H7 (cell line): ENCODE measurements around the gene TEX36. TPM values are rescaled to one million over a fixed set of nuclear protein-coding genes. Genes with fewer than 3 reads are reported as not detected.
"Not testable (repeated sequence)": the region's sequence is repeated elsewhere in the genome, so short reads cannot be mapped to it uniquely, and the experiment has no call there.

Source experiments
- DNase-seq: peaks from one replicate; pipeline ENCODE4 v3.0.0; 2012
- H3K27me3 ChIP-seq: 2 replicates; pipeline ENCODE4 v1.6.0; 2011; ENCODE audit warnings: mild to moderate bottlenecking, low read length; ENCODE audit not compliant: control insufficient read depth, insufficient read depth
- H3K36me3 ChIP-seq: replicated peaks from 2 replicates; pipeline ENCODE4 v1.5.1; 2011; ENCODE audit warnings: low read length; ENCODE audit not compliant: control insufficient read depth, insufficient read depth
- H3K4me3 ChIP-seq: 2 replicates; pipeline ENCODE4 v1.5.1; 2011; ENCODE audit warnings: low read depth, mild to moderate bottlenecking, control low read depth, low read length, moderate library complexity; ENCODE audit not compliant: insufficient read depth
- total RNA-seq: library from RNA; depleted of rRNA; stranded (reverse); fragments of >200 nt; shearing (Covaris generic); gene quantifications from 2 replicates; pipeline ENCODE4 v1.2.3, GENCODE V29; 2014; rRNA removed

TEX36 gene
- not detected in 2 replicates for total RNA-seq

GRCh38 chr10:125683063-125683462 lies at the start of gene TEX36:
TEX36 (minus strand) TSS chr10:125683163; CDS start chr10:125682989, 174 bp downstream.
- H3K4me3 ChIP-seq: no peak within 1 kb of the TSS
- DNase-seq: no peak
- no peaks in the 10 kb centered on the region for H3K36me3 ChIP-seq
- no peaks in the 10 kb centered on the region for H3K27me3 ChIP-seq

GRCh38 chr10:125727436-125727835 lies 44.5 kb upstream of the TEX36 start:
- no peak for DNase-seq
- H3K27me3 ChIP-seq: no peaks in the 10 kb centered on the region
- no peak overlapping the region for H3K4me3 ChIP-seq
- peaks cover 48% of the 10 kb centered on the region for H3K36me3 ChIP-seq

- Histone ChIP-seq H3K27me3 (no peaks in the 10 kb centered on the region), H3K4me3 (no peak overlapping the region), H3K36me3 (peaks cover 51% of the 10 kb centered on the region)
- no peak for DNase-seq
Measured at GRCh38 chr10:125726914-125727313, 44.0 kb upstream of the TEX36 start.

- Histone ChIP-seq H3K27me3 (no peaks in the 10 kb centered on the region), H3K36me3 (peaks cover 42% of the 10 kb centered on the region), H3K4me3 (no peak overlapping the region)
- no peak for DNase-seq
Measured at GRCh38 chr10:125722811-125723210, 39.8 kb upstream of the TEX36 start.

- no peak for DNase-seq
- Histone ChIP-seq H3K27me3 (no peaks in the 10 kb centered on the region), H3K36me3 (peaks cover 29% of the 10 kb centered on the region), H3K4me3 (no peak overlapping the region)
Measured at GRCh38 chr10:125721035-125721434, 38.1 kb upstream of the TEX36 start.

- peak overlapping the region; percentile 86 for H3K4me3 ChIP-seq
- H3K36me3 ChIP-seq: peaks cover 23% of the 10 kb centered on the region
- DNase-seq: no peak
- no peaks in the 10 kb centered on the region for H3K27me3 ChIP-seq
Measured at GRCh38 chr10:125720002-125720382, 37.0 kb upstream of the TEX36 start.

- Histone ChIP-seq H3K4me3 (peak within 1 kb of the TSS; percentile 86), H3K27me3 (no peaks in the 10 kb centered on the region), H3K36me3 (peaks cover 18% of the 10 kb centered on the region)
- peak; percentile 95 for DNase-seq
Measured at GRCh38 chr10:125719173-125720001, 36.4 kb upstream of the TEX36 start, which contains the start of gene EDRF1. EDRF1 (plus strand) TSS chr10:125719709; CDS start chr10:125719808, 99 bp downstream.

- not testable (repeated sequence) for H3K4me3 ChIP-seq, DNase-seq, H3K27me3 ChIP-seq, H3K36me3 ChIP-seq
Measured at GRCh38 chr10:125714728-125715127, 31.8 kb upstream of the TEX36 start.

- DNase-seq: no peak
- Histone ChIP-seq H3K4me3 (no peak overlapping the region), H3K36me3 (no peaks in the 10 kb centered on the region), H3K27me3 (no peaks in the 10 kb centered on the region)
Measured at GRCh38 chr10:125711110-125711750, 28.3 kb upstream of the TEX36 start.

GRCh38 chr10:125709553-125710474 lies 26.9 kb upstream of the TEX36 start:
- no peak for DNase-seq
- no peaks in the 10 kb centered on the region for H3K27me3 ChIP-seq
- H3K4me3 ChIP-seq: no peak overlapping the region
- H3K36me3 ChIP-seq: no peaks in the 10 kb centered on the region

- no peaks in the 10 kb centered on the region for H3K27me3 ChIP-seq
- H3K4me3 ChIP-seq: no peak overlapping the region
- DNase-seq: peak; percentile 18
- H3K36me3 ChIP-seq: no peaks in the 10 kb centered on the region
Measured at GRCh38 chr10:125708971-125709503, 26.1 kb upstream of the TEX36 start.

- no peak overlapping the region for H3K4me3 ChIP-seq
- DNase-seq: no peak
- no peaks in the 10 kb centered on the region for H3K36me3 ChIP-seq
- H3K27me3 ChIP-seq: no peaks in the 10 kb centered on the region
Measured at GRCh38 chr10:125707541-125708468, 24.8 kb upstream of the TEX36 start.

GRCh38 chr10:125700355-125700911 lies 17.5 kb upstream of the TEX36 start:
- no peak for DNase-seq
- Histone ChIP-seq H3K4me3 (no peak overlapping the region), H3K27me3 (no peaks in the 10 kb centered on the region), H3K36me3 (no peaks in the 10 kb centered on the region)
